Mesothelial cell of epicardium (in vitro differentiated cells): ENCODE data around the gene SIN3B. TPM values are rescaled to one million over a fixed set of nuclear protein-coding genes. Genes with fewer than 3 reads are reported as not detected.
"Not testable (repeated sequence)": the region's sequence is repeated elsewhere in the genome, so short reads cannot be mapped to it uniquely, and the experiment has no call there.

Source experiments
- DNase-seq, 2 experiments: peaks; one replicate each; pipeline ENCODE4 v3.0.0; 2021; ENCODE audit warnings: low spot score in 2 of 2; ENCODE audit not compliant: unreplicated experiment in 2 of 2
- H3K27ac Mint-ChIP-seq: 2 replicates; pipeline ENCODE4 v1.8.0; 2021; ENCODE audit warnings: mixed read lengths
- H3K27me3 Mint-ChIP-seq: 2 replicates; pipeline ENCODE4 v1.8.0; 2021; ENCODE audit warnings: low read depth, mixed read lengths
- H3K36me3 Mint-ChIP-seq: 2 replicates; pipeline ENCODE4 v1.8.0; 2021; ENCODE audit warnings: mixed read lengths
- H3K4me1 Mint-ChIP-seq: 2 replicates; pipeline ENCODE4 v1.8.0; 2021; ENCODE audit warnings: mixed read lengths
- H3K4me3 Mint-ChIP-seq: 2 replicates; pipeline ENCODE4 v1.8.0; 2021; ENCODE audit warnings: mild to moderate bottlenecking, moderate library complexity, mixed read lengths
- H3K9me3 Mint-ChIP-seq: 2 replicates; pipeline ENCODE4 v1.8.0; 2021; ENCODE audit warnings: mixed read lengths
- CTCF ChIP-seq: fragments of 200-600 bp; sonication (generic); IDR thresholded peaks from one replicate; pipeline ENCODE4 v1.5.0; 2021; ENCODE audit warnings: antibody characterized with exemption; ENCODE audit not compliant: unreplicated experiment
- total RNA-seq: library from RNA; stranded (reverse); gene quantifications from 3 replicates; pipeline ENCODE4 v1.2.1, GENCODE V29; 2021

SIN3B gene
- total RNA-seq, 1 donor from 2014 or later = 116 TPM

GRCh38 chr19:16797876-16798275 is 31.3 kb upstream of the SIN3B start:
- Mint-ChIP-seq H3K27me3 (no peaks in the 10 kb centered on the region), H3K27ac (no peak overlapping the region), H3K4me3 (no peak overlapping the region), H3K9me3 (peaks cover 8% of the 10 kb centered on the region), H3K4me1 (no peaks in the 10 kb centered on the region), H3K36me3 (no peaks in the 10 kb centered on the region)
- no peak for TF ChIP-seq CTCF
- no peak for DNase-seq

- not testable (repeated sequence) for H3K9me3 Mint-ChIP-seq, H3K4me3 Mint-ChIP-seq, H3K27me3 Mint-ChIP-seq, H3K4me1 Mint-ChIP-seq, DNase-seq, H3K36me3 Mint-ChIP-seq, H3K27ac Mint-ChIP-seq
These were observed 30.9 kb upstream of the SIN3B start for GRCh38 chr19:16798326-16798725.

- peaks cover 8% of the 10 kb centered on the region for H3K9me3 Mint-ChIP-seq
- DNase-seq = no peak
- no peaks in the 10 kb centered on the region for H3K36me3 Mint-ChIP-seq
- H3K27ac Mint-ChIP-seq = no peak overlapping the region
- no peaks in the 10 kb centered on the region for H3K27me3 Mint-ChIP-seq
- TF ChIP-seq CTCF = no peak
- no peak overlapping the region for H3K4me3 Mint-ChIP-seq
- H3K4me1 Mint-ChIP-seq = no peaks in the 10 kb centered on the region
These were observed 29.5 kb upstream of the SIN3B start for GRCh38 chr19:16799740-16800139.

- H3K27me3 Mint-ChIP-seq = no peaks in the 10 kb centered on the region
- no peak overlapping the region for H3K4me3 Mint-ChIP-seq
- peaks cover 1% of the 10 kb centered on the region for H3K9me3 Mint-ChIP-seq
- no peak for DNase-seq
- TF ChIP-seq CTCF = no peak
- H3K4me1 Mint-ChIP-seq = no peaks in the 10 kb centered on the region
- no peaks in the 10 kb centered on the region for H3K36me3 Mint-ChIP-seq
- H3K27ac Mint-ChIP-seq = no peak overlapping the region
These were observed 27.6 kb upstream of the SIN3B start for GRCh38 chr19:16801600-16802013.

- Mint-ChIP-seq H3K36me3 (no peaks in the 10 kb centered on the region), H3K4me3 (no peak overlapping the region), H3K9me3 (no peaks in the 10 kb centered on the region), H3K27me3 (no peaks in the 10 kb centered on the region), H3K27ac (no peak overlapping the region), H3K4me1 (no peaks in the 10 kb centered on the region)
- TF ChIP-seq CTCF = no peak
- DNase-seq = no peak
These were observed 25.0 kb upstream of the SIN3B start for GRCh38 chr19:16804176-16804575.

- H3K4me1 Mint-ChIP-seq = no peaks in the 10 kb centered on the region
- no peak overlapping the region for H3K4me3 Mint-ChIP-seq
- H3K9me3 Mint-ChIP-seq = no peaks in the 10 kb centered on the region
- no peak for DNase-seq
- no peak for TF ChIP-seq CTCF
- no peaks in the 10 kb centered on the region for H3K36me3 Mint-ChIP-seq
- no peaks in the 10 kb centered on the region for H3K27me3 Mint-ChIP-seq
- no peak overlapping the region for H3K27ac Mint-ChIP-seq
These were observed 21.5 kb upstream of the SIN3B start for GRCh38 chr19:16807549-16808284.
